Neural progenitor cell (in vitro differentiated cells): ENCODE data around the gene MDGA2. TPM values are rescaled to one million over a fixed set of nuclear protein-coding genes. Genes with fewer than 3 reads are reported as not detected.

ENCODE experiments used
- DNase-seq: peaks from one replicate; pipeline ENCODE4 v3.0.0-alpha.2; 2016; ENCODE audit warnings: low spot score
- H2AFZ ChIP-seq: fragments of 200-600 bp; sonication (generic); replicated peaks from 2 replicates; pipeline ENCODE4 v1.6.1; 2016; ENCODE audit warnings: antibody characterized with exemption
- H3F3A ChIP-seq: fragments of 200-600 bp; sonication (generic); 2 replicates; pipeline ENCODE4 v1.6.1; 2016; ENCODE audit warnings: antibody characterized with exemption, low read depth
- H3K27ac ChIP-seq: fragments of 200-600 bp; sonication (generic); 2 replicates; pipeline ENCODE4 v1.5.1; 2016; ENCODE audit warnings: mild to moderate bottlenecking
- H3K27me3 ChIP-seq: fragments of 200-600 bp; sonication (generic); 2 replicates; pipeline ENCODE4 v1.6.1; 2016; ENCODE audit warnings: mild to moderate bottlenecking, moderate library complexity
- H3K36me3 ChIP-seq: fragments of 200-600 bp; sonication (generic); 2 replicates; pipeline ENCODE4 v1.5.1; 2016
- H3K4me1 ChIP-seq: fragments of 200-600 bp; sonication (generic); 2 replicates; pipeline ENCODE4 v1.6.1; 2016; ENCODE audit warnings: mixed run types
- H3K4me2 ChIP-seq: fragments of 200-600 bp; sonication (generic); 2 replicates; pipeline ENCODE4 v1.6.1; 2016
- H3K4me3 ChIP-seq: fragments of 200-600 bp; sonication (generic); 2 replicates; pipeline ENCODE4 v1.5.1; 2016
- H3K79me2 ChIP-seq: fragments of 200-600 bp; sonication (generic); 2 replicates; pipeline ENCODE4 v1.6.1; 2016; ENCODE audit warnings: low read depth
- H3K9ac ChIP-seq: fragments of 200-600 bp; sonication (generic); 2 replicates; pipeline ENCODE4 v1.6.1; 2016
- H3K9me3 ChIP-seq: fragments of 200-600 bp; sonication (generic); 2 replicates; pipeline ENCODE4 v1.5.1; 2016; ENCODE audit warnings: low read depth
- H4K20me1 ChIP-seq: fragments of 200-600 bp; sonication (generic); 2 replicates; pipeline ENCODE4 v1.6.1; 2016; ENCODE audit warnings: low read depth
- H3K27ac Mint-ChIP-seq: 3 replicates; pipeline ENCODE4 v1.8.0; 2021; ENCODE audit warnings: mixed read lengths
- H3K27me3 Mint-ChIP-seq: 2 replicates; pipeline ENCODE4 v1.8.0; 2022; ENCODE audit warnings: low read depth, mild to moderate bottlenecking, inconsistent platforms, moderate library complexity, mixed read lengths; ENCODE audit not compliant: insufficient read depth
- H3K36me3 Mint-ChIP-seq: 3 replicates; pipeline ENCODE4 v1.8.0; 2021; ENCODE audit warnings: mixed read lengths
- H3K4me1 Mint-ChIP-seq: 3 replicates; pipeline ENCODE4 v1.8.0; 2021; ENCODE audit warnings: mixed read lengths
- H3K4me3 Mint-ChIP-seq: 3 replicates; pipeline ENCODE4 v1.8.0; 2021; ENCODE audit warnings: mild to moderate bottlenecking, moderate library complexity, mixed read lengths
- H3K9me3 Mint-ChIP-seq: 3 replicates; pipeline ENCODE4 v1.8.0; 2020; ENCODE audit warnings: mixed read lengths
- EZH2 ChIP-seq: fragments of 200-600 bp; sonication (generic); IDR thresholded peaks from 2 replicates; pipeline ENCODE4 v1.6.1; 2017; ENCODE audit warnings: antibody characterized with exemption, mild to moderate bottlenecking, moderate library complexity
- EZH2phosphoT487 ChIP-seq: fragments of 200-600 bp; sonication (generic); IDR thresholded peaks from 2 replicates; pipeline ENCODE4 v1.6.1; 2017; ENCODE audit warnings: antibody characterized with exemption
- total RNA-seq: library from RNA; depleted of rRNA; stranded (reverse); fragments of >200 nt; gene quantifications from 2 replicates; pipeline ENCODE4 v1.2.3, GENCODE V29; 2015; ENCODE audit warnings: low replicate concordance
- TF ChIP-seq, protein P1 (sequence below): fragments of 200-600 bp; sonication (generic); IDR thresholded peaks from 2 replicates; pipeline ENCODE4 v1.5.1; 2017; ENCODE audit warnings: antibody characterized with exemption, mild to moderate bottlenecking

The MDGA2 gene
- total RNA-seq, 1 donor from 2014 or later: 1.0 TPM

DNA sequence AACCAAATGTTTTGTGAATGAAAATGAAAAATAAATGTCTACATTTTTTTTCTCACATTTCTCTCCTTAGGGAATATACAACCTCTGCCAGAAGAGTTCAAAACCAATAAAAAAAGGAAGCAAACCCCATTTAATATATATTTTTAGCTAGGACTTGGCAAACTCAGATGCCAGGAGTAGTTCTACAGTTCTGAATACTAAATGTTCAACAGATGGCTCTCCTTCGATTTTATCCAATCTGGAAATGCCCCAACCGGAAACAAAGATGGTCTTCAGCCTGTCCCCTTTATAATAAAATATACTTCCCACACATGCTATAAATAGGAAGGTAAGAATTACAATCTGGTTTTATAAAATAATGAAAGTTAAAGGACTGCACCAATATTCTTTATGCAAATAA, 330.4 kb downstream of the MDGA2 start:
- no peak overlapping the region for H3K4me3 ChIP-seq
- no peaks in the 10 kb centered on the region for H3F3A ChIP-seq
- H3K27me3 ChIP-seq: no peaks in the 10 kb centered on the region
- no peak overlapping the region for H3K4me2 ChIP-seq
- H3K4me1 Mint-ChIP-seq: no peaks in the 10 kb centered on the region
- no peaks in the 10 kb centered on the region for H3K36me3 ChIP-seq
- peaks cover 6% of the 10 kb centered on the region for H3K4me1 ChIP-seq
- no peak overlapping the region for H3K9ac ChIP-seq
- H2AFZ ChIP-seq: no peak overlapping the region
- TF ChIP-seq EZH2phosphoT487: no peak
- no peak for TF ChIP-seq EZH2
- TF ChIP-seq, protein P1, sequence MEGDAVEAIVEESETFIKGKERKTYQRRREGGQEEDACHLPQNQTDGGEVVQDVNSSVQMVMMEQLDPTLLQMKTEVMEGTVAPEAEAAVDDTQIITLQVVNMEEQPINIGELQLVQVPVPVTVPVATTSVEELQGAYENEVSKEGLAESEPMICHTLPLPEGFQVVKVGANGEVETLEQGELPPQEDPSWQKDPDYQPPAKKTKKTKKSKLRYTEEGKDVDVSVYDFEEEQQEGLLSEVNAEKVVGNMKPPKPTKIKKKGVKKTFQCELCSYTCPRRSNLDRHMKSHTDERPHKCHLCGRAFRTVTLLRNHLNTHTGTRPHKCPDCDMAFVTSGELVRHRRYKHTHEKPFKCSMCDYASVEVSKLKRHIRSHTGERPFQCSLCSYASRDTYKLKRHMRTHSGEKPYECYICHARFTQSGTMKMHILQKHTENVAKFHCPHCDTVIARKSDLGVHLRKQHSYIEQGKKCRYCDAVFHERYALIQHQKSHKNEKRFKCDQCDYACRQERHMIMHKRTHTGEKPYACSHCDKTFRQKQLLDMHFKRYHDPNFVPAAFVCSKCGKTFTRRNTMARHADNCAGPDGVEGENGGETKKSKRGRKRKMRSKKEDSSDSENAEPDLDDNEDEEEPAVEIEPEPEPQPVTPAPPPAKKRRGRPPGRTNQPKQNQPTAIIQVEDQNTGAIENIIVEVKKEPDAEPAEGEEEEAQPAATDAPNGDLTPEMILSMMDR: no peak
- H3K9me3 ChIP-seq: no peaks in the 10 kb centered on the region
- H3K27ac Mint-ChIP-seq: no peak overlapping the region
- H3K27ac ChIP-seq: no peak overlapping the region
- H3K27me3 Mint-ChIP-seq: no peaks in the 10 kb centered on the region
- no peaks in the 10 kb centered on the region for H3K9me3 Mint-ChIP-seq
- H3K79me2 ChIP-seq: no peaks in the 10 kb centered on the region
- no peaks in the 10 kb centered on the region for H4K20me1 ChIP-seq
- no peaks in the 10 kb centered on the region for H3K36me3 Mint-ChIP-seq
- H3K4me3 Mint-ChIP-seq: no peak overlapping the region
- no peak for DNase-seq

DNA sequence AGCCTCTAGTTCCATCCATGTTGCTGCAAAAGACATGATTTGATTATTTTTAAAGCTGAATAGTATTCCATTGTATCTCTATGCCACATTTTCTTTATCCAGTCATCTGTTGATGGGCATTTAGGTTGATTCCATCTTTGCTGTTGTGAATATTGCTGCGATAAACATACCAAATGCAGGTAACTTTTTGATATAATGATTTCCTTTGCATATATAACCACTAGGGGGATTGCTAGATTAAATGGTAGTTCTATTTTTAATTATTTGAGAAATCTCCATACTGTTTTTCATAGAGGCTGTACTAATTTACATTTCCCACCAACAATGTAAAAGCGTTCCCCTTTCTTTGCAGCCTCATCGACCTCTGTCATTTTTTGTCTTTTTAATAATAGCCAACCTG, 342.5 kb downstream of the MDGA2 start:
- no peaks in the 10 kb centered on the region for H3K4me1 ChIP-seq
- H3K27me3 ChIP-seq: no peaks in the 10 kb centered on the region
- no peak overlapping the region for H3K9ac ChIP-seq
- no peaks in the 10 kb centered on the region for H3K36me3 Mint-ChIP-seq
- H3K9me3 Mint-ChIP-seq: no peaks in the 10 kb centered on the region
- no peak overlapping the region for H3K4me3 ChIP-seq
- no peaks in the 10 kb centered on the region for H3K79me2 ChIP-seq
- no peaks in the 10 kb centered on the region for H3F3A ChIP-seq
- no peak overlapping the region for H3K27ac Mint-ChIP-seq
- no peaks in the 10 kb centered on the region for H3K36me3 ChIP-seq
- no peaks in the 10 kb centered on the region for H3K4me1 Mint-ChIP-seq
- H3K4me3 Mint-ChIP-seq: no peak overlapping the region
- no peaks in the 10 kb centered on the region for H4K20me1 ChIP-seq
- TF ChIP-seq, protein P1: peak; percentile 48
- TF ChIP-seq EZH2phosphoT487: no peak
- H3K4me2 ChIP-seq: no peak overlapping the region
- H3K27me3 Mint-ChIP-seq: no peaks in the 10 kb centered on the region
- H3K27ac ChIP-seq: no peak overlapping the region
- DNase-seq: no peak
- H3K9me3 ChIP-seq: no peaks in the 10 kb centered on the region
- no peak overlapping the region for H2AFZ ChIP-seq

DNA sequence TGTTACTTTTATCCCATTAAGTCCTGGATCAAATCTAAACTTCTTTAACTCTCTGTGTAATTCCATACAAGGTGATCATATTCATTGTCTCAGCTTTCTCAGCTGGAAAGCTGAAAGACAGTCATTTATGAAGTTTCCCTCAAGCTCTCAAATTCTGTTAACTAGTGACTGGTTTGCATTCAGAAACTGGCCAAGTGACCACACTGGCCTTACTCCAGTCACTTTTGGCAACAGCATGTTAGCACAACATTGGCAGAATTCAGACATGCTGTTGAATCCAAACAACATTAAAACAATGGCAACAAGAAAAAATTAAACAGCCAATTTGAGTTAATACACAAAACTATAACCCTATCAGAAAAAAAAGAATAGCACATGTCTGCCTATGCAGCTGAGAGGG, 343.3 kb downstream of the MDGA2 start:
- no peak overlapping the region for H3K4me3 Mint-ChIP-seq
- H3K27me3 Mint-ChIP-seq: no peaks in the 10 kb centered on the region
- no peaks in the 10 kb centered on the region for H3K79me2 ChIP-seq
- no peak for TF ChIP-seq EZH2phosphoT487
- no peaks in the 10 kb centered on the region for H3K9me3 Mint-ChIP-seq
- no peaks in the 10 kb centered on the region for H3K9me3 ChIP-seq
- no peaks in the 10 kb centered on the region for H3K27me3 ChIP-seq
- H3K9ac ChIP-seq: no peak overlapping the region
- H3K36me3 ChIP-seq: no peaks in the 10 kb centered on the region
- no peaks in the 10 kb centered on the region for H3K4me1 ChIP-seq
- no peaks in the 10 kb centered on the region for H3K36me3 Mint-ChIP-seq
- no peaks in the 10 kb centered on the region for H4K20me1 ChIP-seq
- no peak overlapping the region for H3K27ac ChIP-seq
- H2AFZ ChIP-seq: no peak overlapping the region
- no peak for DNase-seq
- no peak overlapping the region for H3K4me3 ChIP-seq
- H3F3A ChIP-seq: no peaks in the 10 kb centered on the region
- no peaks in the 10 kb centered on the region for H3K4me1 Mint-ChIP-seq
- H3K4me2 ChIP-seq: no peak overlapping the region
- H3K27ac Mint-ChIP-seq: no peak overlapping the region

DNA sequence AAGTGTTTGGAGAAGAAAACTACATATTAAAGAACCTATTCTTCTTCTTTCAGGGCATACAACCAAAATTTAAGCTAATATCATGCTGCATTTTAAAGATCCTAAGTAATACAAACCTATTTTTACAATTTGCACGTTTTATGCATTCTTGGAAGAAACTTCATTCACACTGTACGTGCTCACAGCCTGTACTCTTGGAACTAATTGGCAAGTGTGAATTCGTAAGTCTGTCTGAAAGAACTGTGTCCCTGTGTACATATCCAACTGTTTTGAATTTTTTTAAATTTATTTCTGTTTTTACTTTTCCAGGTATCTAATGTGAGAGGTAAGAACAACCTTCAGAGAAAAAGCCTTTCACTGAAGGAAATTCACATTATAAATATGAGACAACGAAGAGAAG, 347.0 kb downstream of the MDGA2 start:
- H3K9me3 Mint-ChIP-seq: no peaks in the 10 kb centered on the region
- no peak overlapping the region for H3K4me3 Mint-ChIP-seq
- DNase-seq: no peak

More for the DNA sequence above, 347.0 kb downstream of the MDGA2 start:
- TF ChIP-seq, protein P1: no peak
- TF ChIP-seq EZH2 (no peak), EZH2phosphoT487 (no peak)
- Histone ChIP-seq H3K9ac (no peak overlapping the region), H4K20me1 (no peaks in the 10 kb centered on the region), H2AFZ (no peak overlapping the region), H3F3A (no peaks in the 10 kb centered on the region), H3K27ac (no peak overlapping the region), H3K4me2 (no peak overlapping the region), H3K79me2 (no peaks in the 10 kb centered on the region), H3K9me3 (no peaks in the 10 kb centered on the region), H3K36me3 (no peaks in the 10 kb centered on the region), H3K4me1 (no peaks in the 10 kb centered on the region), H3K27me3 (no peaks in the 10 kb centered on the region), H3K4me3 (no peak overlapping the region)
- no peaks in the 10 kb centered on the region for H3K36me3 Mint-ChIP-seq
- no peaks in the 10 kb centered on the region for H3K27me3 Mint-ChIP-seq
- no peak overlapping the region for H3K27ac Mint-ChIP-seq
- H3K4me1 Mint-ChIP-seq: no peaks in the 10 kb centered on the region
